HCT116 (cell line): ENCODE data around the gene CDKAL1.
A peak's percentile ranks its signal among the peaks of the same experiment; 100 is the strongest.

ENCODE experiments used
- ATF3 ChIP-seq: IDR thresholded peaks from 2 replicates; pipeline ENCODE4 v1.6.1; 2012
- CTCF ChIP-seq, 3 experiments: fragments of 200-600 bp in 1 of 3; sonication (generic) in 1 of 3; IDR thresholded peaks in 2 of 3; conservative IDR thresholded peaks in 1 of 3; 2 replicates each; pipeline ENCODE4 v1.5.1; 2012 to 2017; ENCODE audit warnings: low read depth in 2 of 3, low read length in 2 of 3, antibody characterized with exemption in 1 of 3, borderline replicate concordance in 1 of 3, control low read depth in 1 of 3, mild to moderate bottlenecking in 1 of 3, mixed read lengths in 1 of 3, mixed run types in 1 of 3, moderate library complexity in 1 of 3; ENCODE audit not compliant: insufficient read depth in 1 of 3
- EGR1 ChIP-seq: IDR thresholded peaks from 2 replicates; pipeline ENCODE4 v1.6.1; 2012; ENCODE audit warnings: low read depth
- EZH2 ChIP-seq: fragments of 200-600 bp; sonication (generic); IDR thresholded peaks from 2 replicates; pipeline ENCODE4 v1.6.1; 2017; ENCODE audit warnings: antibody characterized with exemption, mixed run types
- FOSL1 ChIP-seq: IDR thresholded peaks from 2 replicates; pipeline ENCODE4 v1.6.1; 2012; ENCODE audit warnings: low read depth
- SP1 ChIP-seq: IDR thresholded peaks from 2 replicates; pipeline ENCODE4 v1.6.1; 2012; ENCODE audit warnings: low read depth
- YY1 ChIP-seq: IDR thresholded peaks from 2 replicates; pipeline ENCODE4 v1.6.1; 2011; ENCODE audit warnings: low read length, low read depth, moderate library complexity, mild to moderate bottlenecking; ENCODE audit not compliant: insufficient replicate concordance; ENCODE audit errors: extremely low read depth
- ZNF274 ChIP-seq: fragments of 200-500 bp; sonication (Bioruptor generic); IDR thresholded peaks from 2 replicates; pipeline ENCODE4 v1.6.1; 2014; ENCODE audit warnings: mild to moderate bottlenecking, low read depth, low read length, inconsistent platforms
- TF ChIP-seq, protein P1 (sequence below): IDR thresholded peaks from 2 replicates; pipeline ENCODE4 v1.6.1; 2012

GRCh38 chr6:20644667-20645370 lies 110.6 kb downstream of the CDKAL1 start:
- no peak for TF ChIP-seq EZH2
- peak; percentile 53; the same call in 1 of the 2 replicates for TF ChIP-seq EGR1
- TF ChIP-seq, protein P1, sequence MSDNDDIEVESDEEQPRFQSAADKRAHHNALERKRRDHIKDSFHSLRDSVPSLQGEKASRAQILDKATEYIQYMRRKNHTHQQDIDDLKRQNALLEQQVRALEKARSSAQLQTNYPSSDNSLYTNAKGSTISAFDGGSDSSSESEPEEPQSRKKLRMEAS: no peak
- TF ChIP-seq CTCF (IDR thresholded peaks at IDR 0.05 in 2 of 3, conservative IDR thresholded peaks at IDR 0.05 in 1 of 3; ENCODE audit: borderline replicate concordance in 1 of 3, insufficient read depth in 1 of 3, low read depth in 2 of 3, low read length in 2 of 3): no peak
- TF ChIP-seq ATF3: no peak
- TF ChIP-seq ZNF274: no peak
- TF ChIP-seq YY1: no peak
- TF ChIP-seq SP1: no peak
- TF ChIP-seq FOSL1: no peak
